Neural cell (in vitro differentiated cells): ENCODE data around the gene UQCRQ. TPM values are rescaled to one million over a fixed set of nuclear protein-coding genes. Genes with fewer than 3 reads are reported as not detected.

Source experiments
- H2AFZ ChIP-seq: fragments of 200-600, 300-800 bp; sonication (generic), shearing (Covaris generic); 2 replicates; pipeline ENCODE4 v1.6.0; 2014; ENCODE audit warnings: low read depth, mild to moderate bottlenecking, antibody characterized with exemption, low read length, moderate library complexity
- H3F3A ChIP-seq: fragments of 200-600 bp; shearing (Covaris generic); 2 replicates; pipeline ENCODE4 v1.6.1; 2016; ENCODE audit warnings: mild to moderate bottlenecking, moderate library complexity, mixed read lengths, antibody characterized with exemption, low read length; ENCODE audit not compliant: insufficient read depth, poor library complexity, severe bottlenecking
- H3K27ac ChIP-seq: fragments of 200-600, 300-800 bp; sonication (generic), shearing (Covaris generic); 2 replicates; pipeline ENCODE4 v1.5.1; 2014; ENCODE audit warnings: mild to moderate bottlenecking, low read length, moderate library complexity
- H3K27me3 ChIP-seq: fragments of 300-800, 200-600 bp; sonication (generic), shearing (Covaris generic); 2 replicates; pipeline ENCODE4 v1.6.0; 2014; ENCODE audit warnings: mild to moderate bottlenecking, low read depth, low read length, moderate library complexity; ENCODE audit not compliant: insufficient read depth
- H3K36me3 ChIP-seq: fragments of 300-800, 200-600 bp; sonication (generic), shearing (Covaris generic); 2 replicates; pipeline ENCODE4 v1.5.1; 2014; ENCODE audit warnings: mild to moderate bottlenecking, antibody characterized with exemption, low read length, moderate library complexity; ENCODE audit not compliant: insufficient read depth
- H3K4me2 ChIP-seq: fragments of 300-800, 200-600 bp; sonication (generic), shearing (Covaris generic); 2 replicates; pipeline ENCODE4 v1.6.0; 2014; ENCODE audit warnings: mild to moderate bottlenecking, low read length
- H3K4me3 ChIP-seq: fragments of 300-800, 200-600 bp; sonication (generic), shearing (Covaris generic); 2 replicates; pipeline ENCODE4 v1.5.1; 2014; ENCODE audit warnings: mild to moderate bottlenecking, low read length, moderate library complexity
- H3K79me2 ChIP-seq: fragments of 200-600 bp; shearing (Covaris generic); replicated peaks from 2 replicates; pipeline ENCODE4 v1.6.0; 2014; ENCODE audit warnings: mild to moderate bottlenecking, low read length, moderate library complexity; ENCODE audit not compliant: insufficient read depth
- H3K9ac ChIP-seq: fragments of 300-800, 200-600 bp; sonication (generic), shearing (Covaris generic); 2 replicates; pipeline ENCODE4 v1.6.1; 2016; ENCODE audit warnings: mild to moderate bottlenecking, low read length, mixed read lengths
- H3K9me2 ChIP-seq: fragments of 200-600 bp; shearing (Covaris generic); 2 replicates; pipeline ENCODE4 v1.6.1; 2016; ENCODE audit warnings: mild to moderate bottlenecking, low read length, mixed read lengths; ENCODE audit not compliant: insufficient read depth
- H3K9me3 ChIP-seq: fragments of 200-600, 300-800 bp; sonication (generic), shearing (Covaris generic); 2 replicates; pipeline ENCODE4 v1.6.1; 2016; ENCODE audit warnings: mild to moderate bottlenecking, mixed run types, low read length, moderate library complexity, mixed read lengths
- H4K20me1 ChIP-seq: fragments of 200-600 bp; shearing (Covaris generic); 2 replicates; pipeline ENCODE4 v1.6.1; 2016; ENCODE audit warnings: mild to moderate bottlenecking, mixed run types; ENCODE audit not compliant: insufficient read depth
- EP300 ChIP-seq: fragments of 450-650 bp; conservative IDR thresholded peaks from 2 replicates; pipeline ENCODE4 v1.6.1; 2014; ENCODE audit warnings: antibody characterized with exemption, mild to moderate bottlenecking, moderate library complexity; ENCODE audit not compliant: poor library complexity, severe bottlenecking
- EZH2 ChIP-seq: fragments of 200-600, 300-800 bp; shearing (Covaris generic), sonication (generic); IDR thresholded peaks from 2 replicates; pipeline ENCODE4 v1.6.1; 2014; ENCODE audit warnings: antibody characterized with exemption, low read length, borderline replicate concordance, mild to moderate bottlenecking; ENCODE audit not compliant: insufficient read depth, poor library complexity, severe bottlenecking
- MXI1 ChIP-seq: fragments of 450-650 bp; conservative IDR thresholded peaks from 2 replicates; pipeline ENCODE4 v1.6.1; 2014; ENCODE audit warnings: antibody characterized with exemption, mild to moderate bottlenecking; ENCODE audit not compliant: poor library complexity, severe bottlenecking
- POLR2AphosphoS5 ChIP-seq: IDR thresholded peaks from 2 replicates; pipeline ENCODE4 v1.6.1; 2012
- RAD21 ChIP-seq: fragments of 450-650 bp; conservative IDR thresholded peaks from 2 replicates; pipeline ENCODE4 v1.6.1; 2014; ENCODE audit warnings: antibody characterized with exemption, mild to moderate bottlenecking, moderate library complexity
- REST ChIP-seq: IDR thresholded peaks from 2 replicates; pipeline ENCODE4 v1.6.1; 2012; ENCODE audit warnings: borderline replicate concordance
- SMC3 ChIP-seq: fragments of 450-650 bp; conservative IDR thresholded peaks from 2 replicates; pipeline ENCODE4 v1.6.1; 2014; ENCODE audit warnings: antibody characterized with exemption, mild to moderate bottlenecking, moderate library complexity; ENCODE audit not compliant: poor library complexity
- TAF1 ChIP-seq: IDR thresholded peaks from 2 replicates; pipeline ENCODE4 v1.6.1; 2012; ENCODE audit warnings: low read depth
- polyA plus RNA-seq: library from polyadenylated mRNA; depleted of rRNA; stranded (reverse); fragments of >200 nt; gene quantifications from 2 replicates; pipeline ENCODE4 v1.2.3, GENCODE V29; 2014
- TF ChIP-seq, protein P1 (sequence below): fragments of 450-650 bp; IDR thresholded peaks from 2 replicates; pipeline ENCODE4 v1.5.1; 2014; ENCODE audit warnings: antibody characterized with exemption, mild to moderate bottlenecking, moderate library complexity; ENCODE audit not compliant: poor library complexity, severe bottlenecking

The UQCRQ gene
- polyA plus RNA-seq, 1 donor from 2014 or later: 444 TPM

DNA sequence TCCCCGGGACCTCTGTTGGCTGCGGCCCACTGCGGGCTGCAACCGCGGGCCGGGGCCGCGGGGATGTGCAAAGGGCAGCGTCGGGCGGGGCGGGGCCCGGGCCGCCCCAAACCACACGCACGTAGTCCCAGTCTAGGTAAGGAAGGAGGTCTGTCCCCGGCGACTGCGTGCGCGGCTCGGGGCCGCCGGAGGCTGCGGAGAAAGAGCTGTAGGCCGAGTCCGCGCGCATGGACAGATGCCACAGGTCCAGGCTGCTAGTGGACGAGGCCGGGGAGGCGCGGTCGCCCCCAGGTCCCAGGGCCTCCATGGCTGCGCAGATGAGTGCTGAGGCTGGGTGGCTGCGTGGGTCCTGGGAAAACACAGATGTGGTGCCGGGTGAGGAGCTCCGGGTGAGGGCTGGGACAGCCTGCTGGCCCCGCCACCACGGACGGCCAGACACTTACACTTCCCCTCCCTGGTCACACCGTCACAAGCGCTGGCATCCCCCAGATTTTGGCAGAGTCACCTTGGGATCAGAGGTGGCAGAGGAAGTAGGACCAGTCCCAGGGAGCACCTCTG, 40.5 kb upstream of the UQCRQ start:
- H3K4me2 ChIP-seq: no peak overlapping the region
- no peaks in the 10 kb centered on the region for H3K79me2 ChIP-seq
- H3K27ac ChIP-seq: no peak overlapping the region
- no peak for TF ChIP-seq SMC3
- TF ChIP-seq TAF1: no peak
- TF ChIP-seq EP300: no peak
- TF ChIP-seq MXI1: no peak
- no peak for TF ChIP-seq REST
- TF ChIP-seq, protein P1, sequence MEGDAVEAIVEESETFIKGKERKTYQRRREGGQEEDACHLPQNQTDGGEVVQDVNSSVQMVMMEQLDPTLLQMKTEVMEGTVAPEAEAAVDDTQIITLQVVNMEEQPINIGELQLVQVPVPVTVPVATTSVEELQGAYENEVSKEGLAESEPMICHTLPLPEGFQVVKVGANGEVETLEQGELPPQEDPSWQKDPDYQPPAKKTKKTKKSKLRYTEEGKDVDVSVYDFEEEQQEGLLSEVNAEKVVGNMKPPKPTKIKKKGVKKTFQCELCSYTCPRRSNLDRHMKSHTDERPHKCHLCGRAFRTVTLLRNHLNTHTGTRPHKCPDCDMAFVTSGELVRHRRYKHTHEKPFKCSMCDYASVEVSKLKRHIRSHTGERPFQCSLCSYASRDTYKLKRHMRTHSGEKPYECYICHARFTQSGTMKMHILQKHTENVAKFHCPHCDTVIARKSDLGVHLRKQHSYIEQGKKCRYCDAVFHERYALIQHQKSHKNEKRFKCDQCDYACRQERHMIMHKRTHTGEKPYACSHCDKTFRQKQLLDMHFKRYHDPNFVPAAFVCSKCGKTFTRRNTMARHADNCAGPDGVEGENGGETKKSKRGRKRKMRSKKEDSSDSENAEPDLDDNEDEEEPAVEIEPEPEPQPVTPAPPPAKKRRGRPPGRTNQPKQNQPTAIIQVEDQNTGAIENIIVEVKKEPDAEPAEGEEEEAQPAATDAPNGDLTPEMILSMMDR: no peak
- no peak for TF ChIP-seq POLR2AphosphoS5
- TF ChIP-seq RAD21: no peak
- no peak for TF ChIP-seq EZH2
- H2AFZ ChIP-seq: no peak overlapping the region
- H3F3A ChIP-seq: no peaks in the 10 kb centered on the region
- no peaks in the 10 kb centered on the region for H3K9me2 ChIP-seq
- H3K4me3 ChIP-seq: no peak overlapping the region
- no peaks in the 10 kb centered on the region for H3K9me3 ChIP-seq
- H3K36me3 ChIP-seq: no peaks in the 10 kb centered on the region
- no peak overlapping the region for H3K9ac ChIP-seq
- peaks cover 78% of the 10 kb centered on the region for H3K27me3 ChIP-seq
- no peaks in the 10 kb centered on the region for H4K20me1 ChIP-seq

GRCh38 chr5:132826424-132827082, 39.9 kb upstream of the UQCRQ start:
- no peak overlapping the region for H3K9ac ChIP-seq
- H3K27me3 ChIP-seq: peaks cover 85% of the 10 kb centered on the region
- H3F3A ChIP-seq: no peaks in the 10 kb centered on the region
- no peaks in the 10 kb centered on the region for H3K36me3 ChIP-seq
- no peak overlapping the region for H3K4me2 ChIP-seq
- no peaks in the 10 kb centered on the region for H3K79me2 ChIP-seq
- no peaks in the 10 kb centered on the region for H3K9me2 ChIP-seq
- TF ChIP-seq EZH2: no peak
- TF ChIP-seq MXI1: no peak
- TF ChIP-seq RAD21: no peak
- TF ChIP-seq REST: no peak
- no peak for TF ChIP-seq EP300
- TF ChIP-seq SMC3: no peak
- no peak for TF ChIP-seq POLR2AphosphoS5
- TF ChIP-seq, protein P1: no peak
- no peak for TF ChIP-seq TAF1
- no peak overlapping the region for H3K27ac ChIP-seq
- H2AFZ ChIP-seq: no peak overlapping the region
- H3K9me3 ChIP-seq: no peaks in the 10 kb centered on the region
- H3K4me3 ChIP-seq: no peak overlapping the region
- no peaks in the 10 kb centered on the region for H4K20me1 ChIP-seq
